ENCODE results near the gene EXOC1L.

DNA sequence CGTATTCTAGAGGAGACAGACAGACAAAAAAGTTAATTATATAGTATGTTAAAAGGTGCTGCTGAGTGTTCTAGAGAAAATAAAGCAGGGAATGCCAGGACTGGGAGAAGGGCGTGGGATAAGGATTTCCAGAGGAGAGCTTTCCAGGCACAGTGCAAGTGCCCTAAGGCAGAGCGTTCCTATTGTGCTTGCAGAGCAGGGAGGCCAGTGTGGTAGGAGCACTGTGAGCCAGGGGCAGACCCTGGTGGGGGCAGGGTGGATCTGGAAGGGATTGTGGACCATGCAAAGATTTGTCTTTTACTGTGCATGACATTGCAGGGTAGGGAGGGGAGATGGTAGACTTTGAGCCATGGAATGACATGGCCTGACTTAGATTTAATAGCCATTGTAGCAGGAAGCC is 59.6 kb downstream of the EXOC1L start:
- TF ChIP-seq, protein P1, sequence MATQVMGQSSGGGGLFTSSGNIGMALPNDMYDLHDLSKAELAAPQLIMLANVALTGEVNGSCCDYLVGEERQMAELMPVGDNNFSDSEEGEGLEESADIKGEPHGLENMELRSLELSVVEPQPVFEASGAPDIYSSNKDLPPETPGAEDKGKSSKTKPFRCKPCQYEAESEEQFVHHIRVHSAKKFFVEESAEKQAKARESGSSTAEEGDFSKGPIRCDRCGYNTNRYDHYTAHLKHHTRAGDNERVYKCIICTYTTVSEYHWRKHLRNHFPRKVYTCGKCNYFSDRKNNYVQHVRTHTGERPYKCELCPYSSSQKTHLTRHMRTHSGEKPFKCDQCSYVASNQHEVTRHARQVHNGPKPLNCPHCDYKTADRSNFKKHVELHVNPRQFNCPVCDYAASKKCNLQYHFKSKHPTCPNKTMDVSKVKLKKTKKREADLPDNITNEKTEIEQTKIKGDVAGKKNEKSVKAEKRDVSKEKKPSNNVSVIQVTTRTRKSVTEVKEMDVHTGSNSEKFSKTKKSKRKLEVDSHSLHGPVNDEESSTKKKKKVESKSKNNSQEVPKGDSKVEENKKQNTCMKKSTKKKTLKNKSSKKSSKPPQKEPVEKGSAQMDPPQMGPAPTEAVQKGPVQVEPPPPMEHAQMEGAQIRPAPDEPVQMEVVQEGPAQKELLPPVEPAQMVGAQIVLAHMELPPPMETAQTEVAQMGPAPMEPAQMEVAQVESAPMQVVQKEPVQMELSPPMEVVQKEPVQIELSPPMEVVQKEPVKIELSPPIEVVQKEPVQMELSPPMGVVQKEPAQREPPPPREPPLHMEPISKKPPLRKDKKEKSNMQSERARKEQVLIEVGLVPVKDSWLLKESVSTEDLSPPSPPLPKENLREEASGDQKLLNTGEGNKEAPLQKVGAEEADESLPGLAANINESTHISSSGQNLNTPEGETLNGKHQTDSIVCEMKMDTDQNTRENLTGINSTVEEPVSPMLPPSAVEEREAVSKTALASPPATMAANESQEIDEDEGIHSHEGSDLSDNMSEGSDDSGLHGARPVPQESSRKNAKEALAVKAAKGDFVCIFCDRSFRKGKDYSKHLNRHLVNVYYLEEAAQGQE (IDR thresholded peaks at IDR 0.05; ENCODE audit: insufficient read depth in 1 of 2, low read depth in 2 of 2, low read length in 2 of 2) = no peak
- TF ChIP-seq POLR2AphosphoS5 (IDR thresholded peaks at IDR 0.05; ENCODE audit: low read depth, low read length) = no peak
- no peak for TF ChIP-seq TAF1 (IDR thresholded peaks at IDR 0.05; ENCODE audit: borderline replicate concordance, insufficient read depth, low read length)
- TF ChIP-seq SIN3A (IDR thresholded peaks at IDR 0.05; ENCODE audit: borderline replicate concordance, insufficient read depth, low read length) = no peak
- TF ChIP-seq FOXP2 (optimal IDR thresholded peaks at IDR 0.05; ENCODE audit: borderline replicate concordance, extremely low read depth, extremely low read length, insufficient read depth) = no peak

Measured in PFSK-1 (cell line).